Measurements from ENCODE around the gene TOP1. TPM values are rescaled to one million over a fixed set of nuclear protein-coding genes. Genes with fewer than 3 reads are reported as not detected.

Gene TOP1
- total RNA-seq, 2 donors from 2014 or later: 78.8 to 82.5 TPM

DNA sequence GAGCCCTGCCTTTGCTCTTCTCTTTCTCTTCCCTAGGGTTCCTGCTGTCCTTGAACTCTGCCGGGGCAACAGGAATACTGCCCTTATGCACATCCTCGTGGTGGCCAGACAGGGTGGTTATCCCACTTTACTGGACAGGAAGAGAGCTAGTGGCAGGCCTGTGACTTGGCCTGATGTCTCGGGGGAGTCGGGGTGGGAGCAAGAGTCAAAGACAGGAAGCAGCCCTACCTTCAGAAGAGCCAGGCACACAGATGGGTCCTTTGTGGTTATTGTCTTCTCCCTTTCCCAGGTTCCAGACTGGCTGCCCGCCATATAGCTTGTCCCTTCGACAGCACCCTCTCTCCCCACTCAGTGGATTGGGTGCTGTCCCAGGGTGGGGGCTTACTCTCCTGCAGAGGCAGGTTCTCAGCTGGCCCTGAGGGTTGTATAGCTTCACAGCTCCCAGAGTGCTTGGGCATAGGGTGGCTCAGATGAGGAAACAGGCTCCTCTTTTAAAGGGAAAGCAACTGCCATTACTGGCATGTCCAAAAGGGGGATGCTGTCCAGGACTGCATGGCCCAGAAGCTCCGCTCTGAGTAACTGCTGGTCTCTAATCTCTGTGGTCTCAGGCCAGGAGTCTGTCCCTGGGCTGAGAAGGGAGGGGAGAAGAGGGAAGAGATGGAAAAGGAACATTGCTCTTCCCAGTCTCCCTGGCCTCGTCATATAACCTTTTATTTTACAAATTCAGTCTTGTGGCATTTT, 126.0 kb downstream of the TOP1 start:
- Mint-ChIP-seq H3K27ac (peak overlapping the region; percentile 80), H3K4me3 (no peak overlapping the region), H3K9me3 (no peaks in the 10 kb centered on the region)

DNA sequence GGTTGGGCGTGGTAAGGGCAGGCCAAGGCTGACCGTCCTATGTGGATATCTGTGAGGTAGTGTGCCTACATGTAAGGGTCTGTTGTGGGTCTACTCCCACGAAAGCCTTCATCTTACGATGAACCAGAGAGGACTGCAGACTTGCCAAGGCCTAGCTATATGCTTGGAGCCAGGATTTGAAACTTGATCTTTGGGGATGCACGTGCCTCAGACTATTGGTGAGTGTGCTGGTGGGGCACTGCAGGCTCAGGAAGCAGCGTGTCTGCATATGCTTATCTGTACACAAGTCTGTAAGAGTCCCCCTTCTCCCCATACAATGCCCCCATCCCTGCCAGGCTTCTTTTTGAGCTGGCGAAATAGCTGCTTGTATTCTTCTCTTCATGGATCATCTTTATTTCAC, 126.6 kb downstream of the TOP1 start:
- peaks cover 7% of the 10 kb centered on the region for H3K4me1 Mint-ChIP-seq
- no peak for TF ChIP-seq CTCF (conservative IDR thresholded peaks at IDR 0.05)
- H3K4me3 ChIP-seq (ENCODE audit: low read length): no peak overlapping the region

More for the DNA sequence above, 126.0 kb downstream of the TOP1 start:
- H3K36me3 ChIP-seq (ENCODE audit: control insufficient read depth, insufficient read depth, low read length): peaks cover 43% of the 10 kb centered on the region
- H3K4me1 ChIP-seq (ENCODE audit: control insufficient read depth, insufficient read depth, low read length): no peaks in the 10 kb centered on the region
- no peaks in the 10 kb centered on the region for H3K9me3 ChIP-seq (ENCODE audit: control insufficient read depth, low read length)
- Mint-ChIP-seq H3K27me3 (ENCODE audit: insufficient read depth) (no peaks in the 10 kb centered on the region), H3K36me3 (ENCODE audit: low read depth) (peaks cover 8% of the 10 kb centered on the region), H3K4me1 (peaks cover 7% of the 10 kb centered on the region)
- H3K4me3 ChIP-seq (ENCODE audit: low read length): no peak overlapping the region
- peak; percentile 34 for TF ChIP-seq CTCF (conservative IDR thresholded peaks at IDR 0.05)
- DNase-seq: no peak
- no peaks in the 10 kb centered on the region for H3K27me3 ChIP-seq (ENCODE audit: control insufficient read depth, insufficient read depth, low read length, poor library complexity, severe bottlenecking)
- H3K9ac ChIP-seq (ENCODE audit: extremely low read depth, low read length, poor library complexity, severe bottlenecking): no peak overlapping the region
- no peak overlapping the region for H3K27ac ChIP-seq (ENCODE audit: low read depth, low read length)
- WGBS, 2 experiments (ENCODE audit: insufficient coverage in 1 of 2, insufficient read length in 1 of 2): 96 to 97% methylated on average over 5 to 8 of the region's 8 CpGs

GRCh38 chr20:41158082-41158625, 129.5 kb downstream of the TOP1 start:
- H3K9ac ChIP-seq (ENCODE audit: extremely low read depth, low read length, poor library complexity, severe bottlenecking): no peak overlapping the region
- no peak for DNase-seq
- 87 to 100% methylated on average over 2 to 6 of the region's 6 CpGs for WGBS, 2 experiments (ENCODE audit: insufficient coverage in 1 of 2, insufficient read length in 1 of 2)
- H3K27me3 ChIP-seq (ENCODE audit: control insufficient read depth, insufficient read depth, low read length, poor library complexity, severe bottlenecking): no peaks in the 10 kb centered on the region
- peaks cover 60% of the 10 kb centered on the region for H3K36me3 ChIP-seq (ENCODE audit: control insufficient read depth, insufficient read depth, low read length)
- peak overlapping the region; percentile 74 for H3K27ac Mint-ChIP-seq
- H3K27ac ChIP-seq (ENCODE audit: low read depth, low read length): no peak overlapping the region
- peaks cover 31% of the 10 kb centered on the region for H3K36me3 Mint-ChIP-seq (ENCODE audit: low read depth)
- no peaks in the 10 kb centered on the region for H3K27me3 Mint-ChIP-seq (ENCODE audit: insufficient read depth)
- H3K4me3 Mint-ChIP-seq: no peak overlapping the region
- no peaks in the 10 kb centered on the region for H3K9me3 ChIP-seq (ENCODE audit: control insufficient read depth, low read length)
- no peak for TF ChIP-seq CTCF (conservative IDR thresholded peaks at IDR 0.05)
- no peaks in the 10 kb centered on the region for H3K4me1 ChIP-seq (ENCODE audit: control insufficient read depth, insufficient read depth, low read length)
- no peaks in the 10 kb centered on the region for H3K9me3 Mint-ChIP-seq
- H3K4me3 ChIP-seq (ENCODE audit: low read length): no peak overlapping the region
- H3K4me1 Mint-ChIP-seq: peaks cover 7% of the 10 kb centered on the region

More for the DNA sequence above, 126.6 kb downstream of the TOP1 start:
- no peaks in the 10 kb centered on the region for H3K9me3 Mint-ChIP-seq
- no peaks in the 10 kb centered on the region for H3K9me3 ChIP-seq (ENCODE audit: control insufficient read depth, low read length)
- H3K4me1 ChIP-seq (ENCODE audit: control insufficient read depth, insufficient read depth, low read length): no peaks in the 10 kb centered on the region
- no peak overlapping the region for H3K9ac ChIP-seq (ENCODE audit: extremely low read depth, low read length, poor library complexity, severe bottlenecking)
- H3K36me3 ChIP-seq (ENCODE audit: control insufficient read depth, insufficient read depth, low read length): peaks cover 47% of the 10 kb centered on the region
- H3K27ac ChIP-seq (ENCODE audit: low read depth, low read length): no peak overlapping the region
- H3K4me3 Mint-ChIP-seq: no peak overlapping the region
- 93 to 98% methylated on average over 3 to 7 of the region's 7 CpGs for WGBS, 2 experiments (ENCODE audit: insufficient coverage in 1 of 2, insufficient read length in 1 of 2)
- H3K27ac Mint-ChIP-seq: no peak overlapping the region
- no peaks in the 10 kb centered on the region for H3K27me3 ChIP-seq (ENCODE audit: control insufficient read depth, insufficient read depth, low read length, poor library complexity, severe bottlenecking)
- peaks cover 7% of the 10 kb centered on the region for H3K36me3 Mint-ChIP-seq (ENCODE audit: low read depth)
- no peaks in the 10 kb centered on the region for H3K27me3 Mint-ChIP-seq (ENCODE audit: insufficient read depth)
- DNase-seq: no peak
